HEK293T (cell line): ENCODE results near the gene ABCA3.

Experiments used
- CTBP1 ChIP-seq: fragments of 450-650 bp; IDR thresholded peaks from 2 replicates; pipeline ENCODE4 v1.6.1; 2016; ENCODE audit warnings: borderline replicate concordance
- FOXA1 ChIP-seq: fragments of 450-650 bp; IDR thresholded peaks from 2 replicates; pipeline ENCODE4 v1.6.1; 2016; ENCODE audit warnings: mild to moderate bottlenecking
- FOXK2 ChIP-seq: fragments of 450-650 bp; IDR thresholded peaks from 2 replicates; pipeline ENCODE4 v1.6.1; 2016; ENCODE audit warnings: mild to moderate bottlenecking
- SP1 ChIP-seq: fragments of 450-650 bp; IDR thresholded peaks from 2 replicates; pipeline ENCODE4 v1.6.1; 2017

DNA sequence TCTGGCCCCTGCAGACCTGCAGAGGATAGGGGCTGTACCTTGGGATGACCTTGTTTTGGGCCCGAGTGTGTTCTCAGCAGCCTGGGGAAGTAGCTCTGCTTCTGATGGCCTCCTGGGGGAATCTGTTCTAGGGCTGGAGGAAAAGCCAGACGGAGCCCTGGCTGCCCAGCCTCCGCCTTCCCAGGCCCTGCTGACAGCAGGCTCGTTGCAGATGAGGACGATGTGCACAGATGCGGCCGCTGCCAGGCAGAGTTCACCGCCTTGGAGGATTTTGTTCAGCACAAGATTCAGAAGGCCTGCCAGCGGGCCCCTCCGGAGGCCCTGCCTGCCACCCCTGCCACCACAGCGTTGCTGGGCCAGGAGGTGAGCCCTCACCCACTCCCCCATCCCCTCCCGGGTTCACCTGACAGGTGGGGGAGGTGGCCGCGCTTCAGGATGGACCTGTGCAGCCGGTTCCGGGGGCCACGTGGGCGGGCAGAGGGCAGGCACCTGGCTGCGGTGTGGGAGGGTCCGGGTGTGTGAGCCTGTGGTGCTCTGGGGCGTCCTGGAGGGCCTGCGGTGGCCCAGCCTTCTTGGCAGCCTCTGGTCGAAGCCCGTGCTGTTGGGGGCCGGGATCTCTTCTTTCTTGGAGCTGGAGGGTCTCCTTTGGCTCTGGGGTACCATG lies 112.2 kb downstream of the ABCA3 start:
- TF ChIP-seq SP1 (no peak), FOXK2 (no peak), FOXA1 (no peak), CTBP1 (no peak)
